NCI-H2196 (cell line): ENCODE data around the gene COL20A1.
A peak's percentile ranks its signal among the peaks of the same experiment; 100 is the strongest.

Source experiments
- DNase-seq: peaks from one replicate; lab custom pipeline; 2025; ENCODE audit not compliant: unreplicated experiment; lab: John Stamatoyannopoulos, UW

The COL20A1 gene

GRCh38 chr20:63277466-63278272 is 15.3 kb upstream of the COL20A1 start:
- DNase-seq, result no peak

GRCh38 chr20:63278661-63279060 is 14.3 kb upstream of the COL20A1 start:
- no peak for DNase-seq

DNA sequence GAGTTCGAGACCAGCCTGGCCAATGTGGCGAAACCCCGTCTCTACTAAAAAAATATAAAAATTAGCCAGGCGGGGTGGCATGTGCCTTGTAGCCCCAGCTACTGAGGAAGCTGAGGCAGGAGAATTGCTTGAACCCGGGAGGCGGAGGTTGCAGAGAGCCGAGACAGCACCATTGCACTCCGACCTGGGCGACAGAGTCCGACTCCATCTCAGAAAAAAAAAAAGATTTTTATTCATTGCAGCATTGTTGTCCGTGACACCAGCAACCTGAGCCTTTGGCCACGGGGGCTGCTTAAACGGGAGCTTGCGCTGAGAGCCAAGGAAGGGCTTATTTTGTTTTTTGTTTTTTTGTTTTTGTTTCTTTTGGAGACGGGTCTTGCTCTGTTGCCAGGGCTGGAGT is 13.1 kb upstream of the COL20A1 start:
- no peak for DNase-seq

GRCh38 chr20:63280371-63280770 is 12.6 kb upstream of the COL20A1 start:
- no peak for DNase-seq

DNA sequence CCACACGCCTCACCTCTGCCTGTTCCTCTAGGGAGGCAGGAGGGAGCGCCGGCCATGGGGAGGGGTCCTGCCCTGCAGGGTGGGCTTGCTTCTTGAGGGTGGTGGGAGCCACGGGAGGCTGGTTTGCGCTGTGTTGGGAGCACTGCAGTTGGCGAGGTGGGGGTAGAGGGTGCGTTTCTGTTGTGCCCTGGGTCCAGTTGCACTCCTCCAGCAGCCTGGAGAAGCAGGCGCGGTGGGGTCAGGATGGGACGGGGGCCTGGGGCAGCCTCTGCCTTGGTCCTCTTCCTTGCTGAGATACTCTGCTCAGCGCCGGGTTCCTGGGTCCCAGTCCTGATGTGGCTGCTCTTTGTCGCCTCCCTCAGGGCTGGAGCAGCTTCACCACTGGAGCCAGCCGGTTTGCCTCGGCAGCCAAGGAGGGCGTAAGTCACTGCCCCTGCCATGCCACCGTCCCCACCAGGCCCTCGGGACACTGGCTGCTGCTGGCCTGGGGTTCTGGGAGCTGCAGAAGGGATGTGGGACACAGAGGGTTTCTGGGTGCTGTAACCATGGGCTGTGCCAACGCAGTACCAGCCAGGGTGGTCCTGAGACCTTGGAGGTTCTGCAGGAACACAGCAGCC is 11.9 kb upstream of the COL20A1 start:
- peak; percentile 25 for DNase-seq

DNA sequence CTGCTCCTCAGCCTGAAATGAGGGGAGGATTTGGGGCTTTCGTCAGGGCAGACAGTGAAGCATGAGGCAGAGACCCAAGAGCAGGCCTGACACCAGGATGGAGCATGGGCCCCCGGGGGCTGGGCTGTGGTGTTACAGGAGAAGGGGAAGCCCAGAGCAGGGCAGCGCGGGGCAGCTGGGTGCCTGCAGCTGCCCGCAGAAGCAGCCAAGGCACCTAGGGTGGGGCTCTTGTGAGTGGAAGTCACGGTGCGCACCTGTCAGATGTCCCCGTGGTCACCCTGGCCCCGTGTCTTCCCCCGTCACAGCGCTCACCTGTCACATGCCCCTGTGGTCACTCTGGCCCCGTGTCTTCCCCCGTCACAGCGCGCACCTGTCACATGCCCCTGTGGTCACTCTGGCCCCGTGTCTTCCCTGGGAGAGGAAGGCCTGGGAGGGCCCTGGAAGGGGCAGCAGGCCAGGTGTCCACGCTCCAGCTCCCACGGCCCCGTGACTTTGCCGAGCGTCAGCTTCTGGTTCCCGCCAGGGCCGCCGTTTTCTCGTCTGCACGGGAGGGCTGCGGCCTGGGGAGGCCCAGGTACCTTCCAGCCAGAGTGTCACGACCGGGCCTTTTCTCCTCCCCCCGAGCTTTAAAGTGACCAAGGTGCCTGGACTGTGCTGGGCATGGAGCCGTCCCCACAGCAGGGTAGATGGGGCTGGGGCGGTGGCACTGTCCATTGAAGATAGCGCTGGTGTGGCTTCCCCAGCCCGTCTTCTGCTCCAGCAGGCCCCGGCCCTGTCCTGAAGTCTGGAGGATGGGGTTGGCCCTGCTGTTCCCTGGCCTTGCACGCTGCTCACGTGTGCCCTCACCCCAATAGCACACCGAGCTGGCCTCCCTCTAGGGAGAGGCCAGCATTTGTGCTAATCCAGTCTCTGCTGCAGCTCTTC is 11.0 kb upstream of the COL20A1 start:
- no peak for DNase-seq

DNA sequence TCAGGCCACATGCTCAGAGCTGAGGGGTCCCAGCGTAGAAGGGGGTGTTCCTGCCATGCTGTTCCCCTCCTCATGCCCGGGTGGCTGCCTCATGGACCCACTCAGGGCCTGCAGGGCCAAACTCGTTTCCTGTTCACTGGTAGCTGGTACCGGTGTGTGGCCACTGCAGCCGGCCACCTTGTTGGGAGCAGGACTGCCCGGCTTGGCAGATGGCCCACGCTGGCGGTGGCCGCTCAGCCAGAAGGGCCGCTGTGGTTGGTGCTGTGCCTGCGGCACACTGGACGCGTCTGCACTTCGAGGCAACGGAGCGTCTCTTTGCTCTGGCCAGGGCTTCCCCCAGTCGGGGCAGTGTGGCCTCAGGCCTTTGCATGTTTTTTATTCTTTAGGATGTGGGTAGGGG is 10.0 kb upstream of the COL20A1 start:
- DNase-seq, result no peak

DNA sequence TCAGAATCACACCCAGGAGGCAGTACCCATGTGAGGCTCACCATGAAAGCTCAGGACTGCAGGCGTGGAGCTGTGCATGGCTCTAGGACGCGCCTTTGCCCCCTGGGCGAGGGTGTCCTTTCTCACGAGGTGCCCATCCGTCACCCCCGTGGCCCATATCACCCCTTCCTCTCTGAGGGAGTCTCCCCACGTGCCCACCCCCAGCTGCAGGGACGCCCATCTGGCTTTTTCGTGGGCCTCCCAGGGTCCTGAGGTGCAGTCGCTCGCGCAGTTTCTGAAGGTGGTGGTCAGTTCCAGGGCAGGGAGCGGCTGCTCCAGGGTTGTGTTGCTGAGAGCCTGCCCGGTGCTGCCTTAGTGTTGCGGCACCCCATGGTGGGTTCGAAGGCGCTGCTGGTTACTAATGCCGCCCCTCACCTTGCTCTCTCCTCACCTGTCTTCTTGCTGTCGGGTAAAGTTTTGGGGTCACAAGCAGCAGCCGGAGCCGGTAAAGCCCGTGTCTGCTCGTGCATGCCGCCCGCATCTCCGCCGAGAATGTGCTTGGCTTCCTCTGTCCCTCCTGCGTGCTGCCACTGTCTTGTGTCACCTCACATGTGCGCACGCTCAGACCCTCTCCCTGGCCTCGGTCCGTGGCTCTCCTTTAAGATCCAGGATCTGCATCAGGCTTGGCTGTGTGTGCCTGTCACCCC is 9.4 kb upstream of the COL20A1 start:
- DNase-seq, result no peak

DNA sequence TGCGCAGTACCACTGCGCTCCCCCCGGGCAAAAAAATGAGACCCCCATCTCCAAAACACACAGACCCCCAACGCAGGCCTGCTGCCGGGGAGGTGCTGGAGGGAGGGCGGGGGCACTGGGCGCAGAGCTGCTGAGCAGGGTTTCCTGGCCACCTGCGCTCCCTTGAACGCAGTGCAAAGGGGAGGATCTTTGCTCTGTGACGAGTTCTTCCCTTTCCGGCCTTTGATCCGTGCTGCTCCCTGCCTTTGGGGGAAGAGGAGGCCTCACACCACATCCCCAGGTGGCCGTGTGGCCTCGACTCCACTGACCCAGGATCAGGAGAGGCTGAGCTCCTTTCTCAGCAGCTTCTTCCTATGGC is 8.9 kb upstream of the COL20A1 start:
- DNase-seq, result no peak

DNA sequence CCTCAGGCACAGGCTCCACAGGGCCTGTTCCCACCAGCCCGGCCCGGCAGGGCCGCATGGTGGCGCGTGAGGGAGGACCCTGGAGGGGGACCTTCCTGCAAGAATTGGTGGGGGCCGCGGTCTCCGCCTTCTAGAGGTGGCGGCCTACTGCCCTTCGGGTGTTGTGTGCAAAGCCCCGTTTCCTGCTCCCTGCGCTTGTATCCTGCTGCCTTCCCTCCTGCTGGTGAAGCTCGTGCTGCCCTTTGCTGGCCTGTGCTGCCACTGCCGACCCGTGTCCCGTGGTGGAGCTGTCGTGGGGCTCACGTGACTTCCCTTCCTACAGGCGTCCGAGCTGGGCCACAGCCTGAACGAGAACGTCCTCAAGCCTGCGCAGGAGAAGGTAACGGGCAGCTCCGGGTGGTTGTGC is 8.4 kb upstream of the COL20A1 start:
- DNase-seq, result no peak

DNA sequence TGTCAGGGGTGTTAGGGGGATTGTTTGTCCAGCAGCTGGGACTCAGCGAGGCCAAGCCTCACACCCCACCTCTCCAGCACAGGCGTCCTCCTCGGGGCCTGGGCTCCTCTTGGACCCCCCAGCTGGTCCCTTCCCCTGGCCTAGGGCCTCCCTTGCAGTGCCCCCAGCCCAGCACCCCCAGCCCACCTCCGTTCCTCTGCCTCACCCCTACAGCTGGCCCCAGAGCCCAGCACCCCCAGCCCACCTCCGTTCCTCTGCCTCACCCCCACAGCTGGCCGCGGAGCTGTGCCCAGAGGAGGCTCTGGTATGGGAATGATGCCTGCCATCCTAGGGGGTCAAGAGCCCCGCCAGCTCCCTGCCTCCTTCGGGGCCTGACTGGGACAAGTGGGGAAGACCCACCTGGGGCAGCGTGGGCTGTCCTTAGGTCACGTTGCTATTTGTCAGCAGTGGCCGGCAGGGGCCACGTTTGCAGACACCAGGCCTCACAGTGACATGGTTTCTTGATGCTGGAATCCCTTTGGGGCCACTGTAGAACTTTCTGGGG is 7.9 kb upstream of the COL20A1 start:
- DNase-seq, result no peak

DNA sequence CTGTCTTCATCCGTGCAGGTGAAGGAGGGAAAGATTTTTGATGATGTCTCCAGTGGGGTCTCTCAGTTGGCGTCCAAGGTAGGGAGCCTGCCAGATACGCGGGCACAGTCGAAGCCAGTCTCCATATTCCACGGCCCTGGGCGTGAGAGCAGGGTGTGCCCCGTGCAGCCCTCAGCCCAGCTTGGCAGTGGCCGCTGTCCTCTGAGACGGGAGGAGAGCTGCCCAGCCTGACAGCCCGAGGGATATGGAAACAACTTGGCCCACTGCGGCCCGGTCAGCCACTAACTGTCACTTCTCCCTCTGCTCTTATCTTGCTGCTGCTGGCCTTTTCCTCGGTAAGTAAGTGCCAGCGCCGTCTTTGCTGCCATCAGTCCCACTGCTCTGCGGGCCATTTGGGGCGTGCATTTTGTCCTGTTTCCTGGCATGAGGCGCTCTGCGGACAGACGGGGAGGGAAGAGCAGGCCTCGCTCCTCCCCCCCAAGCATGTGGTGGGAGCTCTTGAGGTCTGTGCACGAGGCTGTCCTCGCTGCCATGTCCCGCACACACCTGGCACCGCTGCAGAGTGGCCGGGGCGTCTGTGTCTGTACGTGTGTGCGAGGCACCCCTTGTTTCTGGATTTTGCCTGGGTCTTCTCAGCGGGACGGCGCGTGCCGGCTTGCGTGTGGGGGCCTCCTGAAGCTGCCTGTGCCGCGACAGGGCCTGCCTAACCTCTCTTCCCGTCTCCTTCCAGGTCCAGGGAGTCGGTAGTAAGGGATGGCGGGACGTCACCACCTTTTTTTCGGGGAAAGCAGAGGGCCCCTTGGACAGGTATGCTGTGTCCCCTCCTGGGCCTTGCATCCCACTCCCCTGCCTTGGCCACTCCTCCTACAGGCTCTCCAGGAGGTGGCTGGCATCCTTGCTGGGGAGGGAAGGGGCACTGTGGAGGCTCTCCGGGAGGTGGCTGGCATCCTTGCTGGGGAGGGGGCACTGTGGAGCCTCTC is 7.1 kb upstream of the COL20A1 start:
- no peak for DNase-seq

DNA sequence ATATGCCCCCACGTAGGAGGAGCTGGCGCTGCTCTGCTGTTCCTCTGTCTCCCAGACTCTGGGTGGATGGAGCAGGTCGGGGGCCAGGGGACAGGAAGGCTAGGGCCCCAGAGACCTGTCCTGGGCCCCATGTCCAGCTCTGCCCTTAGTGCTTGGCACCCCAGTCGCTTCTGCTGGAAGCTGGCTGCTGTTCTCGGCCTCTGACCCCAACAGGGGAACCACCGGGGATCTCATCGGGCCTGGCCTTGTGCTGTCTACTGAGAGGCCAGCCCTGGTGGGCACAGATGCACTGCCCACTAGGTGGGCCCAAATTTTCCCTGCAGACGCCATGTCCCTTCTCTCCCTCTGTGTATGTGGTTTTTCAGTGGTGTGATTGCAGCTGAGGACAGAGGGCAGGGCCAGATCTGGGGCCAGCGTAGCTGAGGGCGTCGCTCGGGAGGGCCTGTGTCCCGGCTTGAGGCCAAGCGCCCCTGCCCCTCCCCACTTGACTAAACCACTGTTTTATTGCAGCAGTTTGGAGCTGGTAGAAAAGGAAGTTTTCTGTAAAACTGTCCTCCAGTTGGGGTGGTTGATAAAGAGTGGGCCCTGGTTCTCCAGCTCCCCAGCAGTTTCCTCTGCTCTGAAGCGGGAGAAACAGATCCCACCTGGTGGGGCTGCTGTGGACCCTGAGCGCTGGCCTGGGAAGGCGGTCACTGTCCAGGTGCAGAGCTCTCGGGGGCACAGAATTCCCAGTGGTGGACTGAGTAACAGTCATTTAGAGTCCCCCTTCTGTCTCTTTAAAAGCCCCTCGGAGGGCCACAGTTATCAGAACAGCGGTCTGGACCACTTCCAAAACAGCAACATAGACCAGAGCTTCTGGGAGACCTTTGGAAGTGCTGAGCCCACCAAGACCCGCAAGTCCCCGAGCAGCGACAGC is 5.9 kb upstream of the COL20A1 start:
- DNase-seq, result no peak

DNA sequence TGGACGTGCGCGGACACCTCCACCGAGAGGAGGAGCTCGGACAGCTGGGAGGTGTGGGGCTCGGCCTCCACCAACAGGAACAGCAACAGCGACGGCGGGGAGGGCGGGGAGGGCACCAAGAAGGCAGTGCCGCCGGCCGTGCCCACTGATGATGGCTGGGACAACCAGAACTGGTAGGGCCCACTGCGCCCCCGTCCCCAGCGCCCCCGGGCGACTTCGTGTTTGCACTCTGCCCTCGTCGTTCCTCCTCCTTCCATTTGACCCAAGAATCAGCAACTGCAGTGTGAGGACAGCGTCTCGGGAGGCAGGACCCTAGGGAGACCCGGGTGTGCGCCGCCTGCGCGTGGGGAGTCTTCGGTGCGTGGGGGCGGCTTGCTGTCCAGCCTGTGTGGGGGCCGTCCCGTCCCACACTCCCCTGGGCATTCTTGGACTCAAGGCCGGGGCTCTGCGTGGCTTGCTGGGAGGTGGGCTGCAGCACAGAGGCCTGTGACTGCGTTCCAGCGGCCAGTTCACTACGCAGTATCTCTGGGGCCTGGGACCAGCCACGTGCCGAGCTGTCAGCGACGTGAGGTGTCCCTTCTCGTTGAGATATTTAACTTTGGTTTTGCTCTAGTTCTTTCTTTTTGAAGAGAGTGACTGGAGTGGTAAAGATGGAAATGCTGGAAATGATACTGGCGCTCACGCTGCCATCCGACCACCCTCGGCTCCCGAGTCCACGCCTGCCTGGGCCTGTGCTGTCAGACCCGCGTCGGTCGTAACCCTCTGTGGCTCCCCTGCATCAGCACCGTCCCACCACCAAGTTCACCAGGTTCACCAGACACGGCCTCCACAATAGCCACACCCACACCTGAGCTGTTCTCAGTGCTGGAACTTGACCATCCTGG is 5.0 kb upstream of the COL20A1 start:
- no peak for DNase-seq

GRCh38 chr20:63288581-63289251 is 4.3 kb upstream of the COL20A1 start:
- no peak for DNase-seq

GRCh38 chr20:63289311-63290135 is 3.5 kb upstream of the COL20A1 start:
- no peak for DNase-seq
